CD4-positive, alpha-beta memory T cell (primary cell): ENCODE data around the gene ARHGAP42. TPM values are rescaled to one million over a fixed set of nuclear protein-coding genes. Genes with fewer than 3 reads are reported as not detected.

Source experiments
- CTCF ChIA-PET: fragments of 350-600 bp; sonication (Branson Sonifier 250); formaldehyde crosslinking; loops from one replicate; lab custom pipeline; 2021; ENCODE audit warnings: inconsistent platforms; ENCODE audit not compliant: partially characterized antibody; lab: Charles Lee
- POLR2A ChIA-PET: fragments of 350-600 bp; sonication (Branson Sonifier 250); formaldehyde crosslinking; loops from one replicate; lab custom pipeline; 2021; ENCODE audit not compliant: partially characterized antibody; lab: Charles Lee
- DNase-seq, 5 donors: peaks; one replicate each; pipeline versions ENCODE4 v3.0.0 to v3.0.0-alpha.2; 2020 to 2022; ENCODE audit warnings: mixed read lengths in 1 of 5
- H3K27ac ChIP-seq: one replicate; pipeline ENCODE4 v1.7.0; 2013; ENCODE audit warnings: low read depth, low read length
- H3K27me3 ChIP-seq: 2 replicates; pipeline ENCODE4 v1.7.0; 2013; ENCODE audit warnings: mild to moderate bottlenecking, low read length, moderate library complexity; ENCODE audit not compliant: insufficient read depth
- H3K36me3 ChIP-seq: 2 replicates; pipeline ENCODE4 v1.7.0; 2013; ENCODE audit warnings: mild to moderate bottlenecking, low read length, moderate library complexity; ENCODE audit not compliant: insufficient read depth
- H3K4me1 ChIP-seq: 2 replicates; pipeline ENCODE4 v1.7.0; 2013; ENCODE audit warnings: mild to moderate bottlenecking, low read length, moderate library complexity; ENCODE audit not compliant: insufficient read depth
- H3K4me3 ChIP-seq, 2 donors: one replicate each; pipeline ENCODE4 v1.7.0; 2013; ENCODE audit warnings: low read length in 2 of 2, mild to moderate bottlenecking in 1 of 2
- H3K9me3 ChIP-seq, 2 donors: one replicate each; pipeline ENCODE4 v1.7.0; 2013; ENCODE audit warnings: low read length in 2 of 2, control low read depth in 1 of 2; ENCODE audit not compliant: control insufficient read depth in 1 of 2
- H3K27ac Mint-ChIP-seq, 7 donors: one replicate each; pipeline ENCODE4 v1.8.0; 2020 to 2021; ENCODE audit warnings: mixed read lengths in 7 of 7, mild to moderate bottlenecking in 6 of 7, inconsistent platforms in 3 of 7, moderate library complexity in 3 of 7
- H3K27me3 Mint-ChIP-seq, 2 donors: one replicate each; pipeline ENCODE4 v1.8.0; 2020 to 2021; ENCODE audit warnings: mixed read lengths in 2 of 2
- H3K36me3 Mint-ChIP-seq, 2 donors: one replicate each; pipeline ENCODE4 v1.8.0; 2020 to 2021; ENCODE audit warnings: mixed read lengths in 2 of 2, inconsistent platforms in 1 of 2, mild to moderate bottlenecking in 1 of 2
- H3K4me1 Mint-ChIP-seq, 4 donors: one replicate each; pipeline ENCODE4 v1.8.0; 2020 to 2021; ENCODE audit warnings: mixed read lengths in 4 of 4, mild to moderate bottlenecking in 1 of 4
- H3K4me3 Mint-ChIP-seq, 8 donors: one replicate each; pipeline ENCODE4 v1.8.0; 2020 to 2021; ENCODE audit warnings: mixed read lengths in 8 of 8, mild to moderate bottlenecking in 7 of 8, moderate library complexity in 6 of 8, inconsistent platforms in 3 of 8
- H3K9me3 Mint-ChIP-seq, 8 donors: one replicate each; pipeline ENCODE4 v1.8.0; 2020 to 2021; ENCODE audit warnings: mixed read lengths in 8 of 8, mild to moderate bottlenecking in 5 of 8, inconsistent platforms in 3 of 8, moderate library complexity in 1 of 8
- intact Hi-C: fragments of 100-400 bp; cut with micrococcal nuclease; formaldehyde crosslinking; loops from one replicate; pipeline ENCODE4 v1.15.1; 2023
- polyA plus RNA-seq, 2 donors: library from polyadenylated mRNA; unstranded; fragments of 300-500 nt; fragmentation: Illumina TruSeq; gene quantifications; one replicate each; pipeline ENCODE4 v1.2.3, GENCODE V29; 2021
- total RNA-seq, 2 experiments: library from RNA; stranded (reverse); gene quantifications; one replicate each; pipeline ENCODE4 v1.2.3, GENCODE V29; 2021

ARHGAP42 gene
- total and polyA plus RNA-seq, 4 experiments from 2014 or later, result not detected

DNA sequence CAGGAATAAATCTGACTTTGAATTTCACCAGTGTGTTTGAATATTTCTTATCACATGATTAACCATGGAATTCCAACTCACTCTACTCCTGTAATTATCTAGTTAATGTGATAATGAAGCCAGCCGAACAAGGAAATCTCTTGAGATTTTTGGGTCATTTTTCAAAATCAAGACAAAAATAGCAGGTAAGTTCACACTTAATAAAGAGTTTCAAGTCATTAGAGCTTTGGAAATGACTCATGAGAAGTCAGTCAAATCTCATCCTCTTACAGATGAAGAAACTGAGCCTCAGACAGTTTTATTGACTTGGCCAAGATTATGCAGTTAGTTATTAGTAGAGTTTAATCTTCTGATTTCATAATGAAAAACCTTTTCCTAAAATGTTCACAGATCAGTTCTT is 148.8 kb downstream of the ARHGAP42 start:
- Mint-ChIP-seq H3K27ac (no peak overlapping the region), H3K4me1 (no peaks in the 10 kb centered on the region), H3K36me3 (no peaks in the 10 kb centered on the region), H3K4me3 (no peak overlapping the region), H3K9me3 (peaks cover 0 to 4% (median 1%) of the 10 kb centered on the region in 8 donors), H3K27me3 (no peaks in the 10 kb centered on the region)
- Histone ChIP-seq H3K27ac (no peak overlapping the region), H3K4me3 (no peak overlapping the region), H3K27me3 (no peaks in the 10 kb centered on the region), H3K9me3 (no peaks in the 10 kb centered on the region), H3K36me3 (no peaks in the 10 kb centered on the region), H3K4me1 (no peaks in the 10 kb centered on the region)
- DNase-seq, result no peak
- ChIA-PET POLR2A (no interaction called here), CTCF (no interaction called here)
- intact Hi-C loops, result no loop called here

DNA sequence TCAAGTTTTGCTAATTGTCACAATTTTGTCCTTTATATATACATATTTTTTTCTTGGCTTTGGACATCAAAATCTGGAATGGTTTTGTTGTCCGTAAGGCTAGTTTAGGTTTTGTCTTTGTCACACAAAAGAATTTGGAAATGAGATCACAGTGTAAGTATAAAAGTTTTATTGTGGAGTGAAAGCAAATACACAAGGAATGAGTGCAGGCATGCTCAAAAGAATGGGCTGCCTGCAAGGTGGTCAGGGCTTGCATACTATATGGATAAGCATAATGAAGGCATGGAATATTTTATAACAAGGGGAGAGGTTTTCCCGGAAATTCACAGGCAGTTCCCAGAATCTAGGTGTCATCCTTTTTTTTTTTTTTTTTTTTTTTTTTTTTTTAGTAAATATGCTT is 150.2 kb downstream of the ARHGAP42 start:
- Mint-ChIP-seq H3K27ac (no peak overlapping the region), H3K9me3 (peaks cover 0 to 4% (median 1%) of the 10 kb centered on the region in 8 donors), H3K36me3 (no peaks in the 10 kb centered on the region), H3K4me1 (no peaks in the 10 kb centered on the region), H3K27me3 (no peaks in the 10 kb centered on the region), H3K4me3 (no peak overlapping the region)
- no peak for DNase-seq
- Histone ChIP-seq H3K4me1 (no peaks in the 10 kb centered on the region), H3K4me3 (no peak overlapping the region), H3K9me3 (no peaks in the 10 kb centered on the region), H3K27ac (no peak overlapping the region), H3K36me3 (no peaks in the 10 kb centered on the region), H3K27me3 (no peaks in the 10 kb centered on the region)
- ChIA-PET POLR2A (no interaction called here), CTCF (no interaction called here)
- intact Hi-C loops, result no loop called here

DNA sequence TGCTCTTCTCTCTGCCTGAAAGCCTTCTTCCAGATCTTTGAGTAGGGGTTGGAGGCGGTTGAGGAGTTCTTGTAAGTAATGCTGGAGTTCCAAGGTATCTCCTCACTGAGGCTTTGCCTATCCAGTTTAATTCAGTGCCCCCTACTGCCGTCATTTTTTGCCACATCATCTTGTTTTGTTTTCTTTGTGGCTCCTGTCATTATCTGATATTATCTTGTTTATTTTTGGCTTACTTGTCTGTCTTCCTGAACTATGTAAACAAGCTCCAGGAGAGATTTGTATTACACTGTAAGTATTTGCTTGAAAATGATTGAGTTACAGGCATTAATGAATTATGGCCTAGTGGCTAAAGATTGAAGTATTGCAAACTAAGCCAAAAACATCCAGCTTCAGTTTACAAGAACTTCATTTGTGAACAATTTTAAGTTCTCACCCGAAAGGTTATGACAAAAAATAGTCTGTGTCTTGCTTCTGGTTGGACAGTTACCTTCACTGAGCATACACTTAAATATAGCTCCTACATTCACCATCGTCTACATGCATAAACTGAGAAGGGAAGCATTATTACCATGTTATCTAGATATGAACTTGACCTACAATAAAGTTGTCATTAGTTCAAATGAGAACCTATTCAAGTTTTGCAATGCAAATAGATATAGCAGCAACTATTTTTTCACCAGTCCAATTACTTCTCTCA is 154.8 kb downstream of the ARHGAP42 start:
- CTCF ChIA-PET, result no interaction called here
- intact Hi-C loops, result no loop called here
- Mint-ChIP-seq H3K27me3 (no peaks in the 10 kb centered on the region), H3K9me3 (peaks cover 0 to 14% (median 4%) of the 10 kb centered on the region in 8 donors), H3K4me1 (no peaks in the 10 kb centered on the region), H3K27ac (no peak overlapping the region), H3K36me3 (no peaks in the 10 kb centered on the region), H3K4me3 (no peak overlapping the region)
- Histone ChIP-seq H3K36me3 (no peaks in the 10 kb centered on the region), H3K27ac (no peak overlapping the region), H3K4me3 (no peak overlapping the region), H3K27me3 (no peaks in the 10 kb centered on the region), H3K9me3 (no peaks in the 10 kb centered on the region), H3K4me1 (no peaks in the 10 kb centered on the region)
- no peak for DNase-seq
- POLR2A ChIA-PET, result no interaction called here

DNA sequence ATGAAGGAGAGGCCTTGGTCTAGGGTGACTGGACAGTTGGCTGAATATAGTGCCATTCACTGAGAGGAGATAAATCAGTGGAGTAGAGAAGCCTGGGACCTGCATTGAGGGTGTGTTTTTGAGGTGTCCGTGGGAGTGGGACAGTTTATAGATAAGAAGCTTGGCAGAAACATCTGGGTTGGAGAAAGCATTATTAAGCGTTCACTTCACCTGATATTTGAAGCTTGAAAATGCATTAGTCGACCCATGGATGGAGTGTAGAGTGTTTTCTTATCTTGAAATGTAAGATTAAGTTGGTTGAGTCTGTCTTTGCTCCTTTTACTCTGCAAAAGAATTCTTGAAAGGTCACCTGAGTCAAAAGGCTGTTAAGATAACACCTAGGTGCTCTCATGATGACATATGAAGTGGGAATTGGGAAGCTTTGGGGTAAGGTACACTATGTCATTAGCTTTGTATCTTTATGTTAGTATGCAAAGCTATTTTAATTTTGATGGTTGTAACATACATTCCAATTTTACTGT is 160.7 kb downstream of the ARHGAP42 start:
- intact Hi-C loops, result no loop called here
- DNase-seq, result no peak
- ChIA-PET POLR2A (no interaction called here), CTCF (no interaction called here)
- Mint-ChIP-seq H3K36me3 (no peaks in the 10 kb centered on the region), H3K27ac (no peak overlapping the region), H3K9me3 (peaks cover 0 to 13% (median under 1%) of the 10 kb centered on the region in 8 donors), H3K27me3 (no peaks in the 10 kb centered on the region), H3K4me1 (no peaks in the 10 kb centered on the region), H3K4me3 (no peak overlapping the region)
- no peaks in the 10 kb centered on the region for H3K4me1 ChIP-seq
- no peaks in the 10 kb centered on the region for H3K27me3 ChIP-seq
- no peaks in the 10 kb centered on the region for H3K36me3 ChIP-seq
- no peak overlapping the region for H3K4me3 ChIP-seq
- H3K27ac ChIP-seq, result no peak overlapping the region
- no peaks in the 10 kb centered on the region for H3K9me3 ChIP-seq

DNA sequence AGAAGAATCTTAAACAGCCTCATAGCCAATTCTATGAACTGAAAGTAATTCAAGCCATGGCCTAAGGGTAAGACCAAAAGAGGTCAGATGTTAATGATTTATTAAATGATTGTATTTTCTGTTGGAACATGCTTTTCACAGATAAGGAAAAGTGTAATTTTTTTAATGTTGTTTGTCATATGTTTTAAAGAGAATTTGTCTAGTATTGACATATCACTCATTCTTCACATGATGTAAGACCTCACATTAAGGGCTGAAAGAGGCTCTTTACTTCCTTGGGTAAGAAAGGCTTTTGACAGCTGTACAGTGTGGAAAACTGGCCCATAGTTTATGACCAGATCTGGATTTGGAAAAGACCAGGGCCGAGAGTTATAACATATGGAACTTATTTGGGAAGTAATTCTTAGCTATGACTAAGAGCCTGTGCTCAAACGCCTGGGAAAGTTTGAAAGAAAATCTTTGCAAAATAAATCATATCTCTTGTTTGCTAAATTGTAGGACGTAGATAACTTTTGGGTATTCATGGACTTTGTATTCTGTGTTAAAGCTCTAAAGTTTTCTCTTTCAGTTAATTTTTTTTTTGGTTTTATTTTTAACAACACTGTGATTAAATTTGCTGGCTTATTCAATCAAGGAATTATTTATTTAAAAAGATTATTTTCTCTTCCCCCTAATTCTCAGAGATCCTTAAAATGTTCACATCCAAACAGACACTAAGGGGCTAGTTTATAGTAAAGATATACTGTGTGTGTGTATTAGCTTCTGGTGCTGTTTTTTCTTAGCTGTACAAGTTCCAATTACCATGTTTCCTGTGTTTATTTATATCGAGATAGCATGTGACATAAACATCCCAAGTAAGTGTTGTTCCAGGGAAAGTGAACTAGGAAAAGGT is 162.2 kb downstream of the ARHGAP42 start:
- Histone ChIP-seq H3K36me3 (no peaks in the 10 kb centered on the region), H3K9me3 (no peaks in the 10 kb centered on the region), H3K4me3 (no peak overlapping the region), H3K27me3 (no peaks in the 10 kb centered on the region), H3K27ac (no peak overlapping the region), H3K4me1 (no peaks in the 10 kb centered on the region)
- CTCF ChIA-PET, result interaction anchor here (0.6 kb wide), 1 partner anchor 60 kb away, joined by 4 read pairs; no protein-coding TSS in a partner anchor
- Mint-ChIP-seq H3K9me3 (peaks cover 0 to 3% (median 0%) of the 10 kb centered on the region in 8 donors), H3K4me1 (no peaks in the 10 kb centered on the region), H3K4me3 (no peak overlapping the region), H3K36me3 (no peaks in the 10 kb centered on the region), H3K27ac (no peak overlapping the region), H3K27me3 (no peaks in the 10 kb centered on the region)
- no peak for DNase-seq
- POLR2A ChIA-PET, result no interaction called here
- intact Hi-C loops, result no loop called here

DNA sequence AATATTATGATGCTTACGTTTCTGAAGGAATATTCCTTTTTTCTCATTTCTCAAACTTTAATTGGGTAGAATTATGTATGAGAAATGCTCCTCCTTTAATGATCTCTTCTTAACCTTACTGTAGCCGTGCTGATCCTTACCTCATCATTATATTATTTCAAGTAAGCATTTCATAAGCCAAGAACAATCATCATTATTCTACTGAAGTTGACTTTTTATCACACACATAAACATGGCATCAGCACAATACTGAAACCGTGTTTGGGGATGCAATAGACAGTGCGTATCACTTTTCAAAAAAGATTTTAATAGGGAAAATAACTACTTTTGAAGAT is 162.8 kb downstream of the ARHGAP42 start:
- H3K27ac ChIP-seq, result no peak overlapping the region
- no peak overlapping the region for H3K4me3 Mint-ChIP-seq
- CTCF ChIA-PET, result no interaction called here
- no peaks in the 10 kb centered on the region for H3K4me1 Mint-ChIP-seq
- H3K27me3 ChIP-seq, result no peaks in the 10 kb centered on the region
- no peak overlapping the region for H3K4me3 ChIP-seq
- no peaks in the 10 kb centered on the region for H3K4me1 ChIP-seq
- H3K27ac Mint-ChIP-seq, result no peak overlapping the region
- no peaks in the 10 kb centered on the region for H3K36me3 ChIP-seq
- no peaks in the 10 kb centered on the region for H3K36me3 Mint-ChIP-seq
- H3K9me3 Mint-ChIP-seq, result peaks cover 0 to 4% (median 0%) of the 10 kb centered on the region in 8 donors
- no peak for DNase-seq
- no peaks in the 10 kb centered on the region for H3K27me3 Mint-ChIP-seq
- H3K9me3 ChIP-seq, result no peaks in the 10 kb centered on the region
- intact Hi-C loops, result no loop called here
- POLR2A ChIA-PET, result no interaction called here

DNA sequence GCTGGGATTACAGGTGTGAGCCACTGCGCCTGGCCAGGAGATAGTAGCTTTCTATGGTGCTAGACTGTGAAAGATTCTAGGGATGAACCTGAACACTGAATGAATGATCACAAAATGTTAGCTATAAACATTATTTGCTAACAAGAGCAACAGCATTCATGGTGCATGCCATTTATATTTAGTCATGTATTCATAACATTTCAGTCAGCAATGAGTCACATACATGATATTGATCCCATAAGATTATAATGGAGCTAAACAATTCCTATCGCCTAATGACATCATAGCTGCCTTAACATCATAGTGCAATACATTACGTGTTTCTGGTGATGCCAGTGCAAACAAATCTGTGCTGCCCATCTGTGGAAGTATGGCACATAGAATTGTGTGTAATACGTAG is 164.1 kb downstream of the ARHGAP42 start:
- H3K36me3 Mint-ChIP-seq, result no peaks in the 10 kb centered on the region
- no peaks in the 10 kb centered on the region for H3K4me1 Mint-ChIP-seq
- no peaks in the 10 kb centered on the region for H3K27me3 Mint-ChIP-seq
- no peaks in the 10 kb centered on the region for H3K36me3 ChIP-seq
- POLR2A ChIA-PET, result no interaction called here
- CTCF ChIA-PET, result no interaction called here
- peaks cover 0 to 4% (median 0%) of the 10 kb centered on the region in 8 donors for H3K9me3 Mint-ChIP-seq
- DNase-seq, result no peak
- H3K27me3 ChIP-seq, result no peaks in the 10 kb centered on the region
- H3K4me3 Mint-ChIP-seq, result no peak overlapping the region
- H3K27ac ChIP-seq, result no peak overlapping the region
- H3K27ac Mint-ChIP-seq, result no peak overlapping the region
- H3K9me3 ChIP-seq, result no peaks in the 10 kb centered on the region
- H3K4me1 ChIP-seq, result no peaks in the 10 kb centered on the region
- intact Hi-C loops, result no loop called here
- H3K4me3 ChIP-seq, result no peak overlapping the region
